CD4-positive, alpha-beta T cell (primary cell): ENCODE measurements around the gene RGS5. TPM values are rescaled to one million over a fixed set of nuclear protein-coding genes. Genes with fewer than 3 reads are reported as not detected.
"Not testable (repeated sequence)": the region's sequence is repeated elsewhere in the genome, so short reads cannot be mapped to it uniquely, and the experiment has no call there.

Experiments
- ATAC-seq: fragments of 200-7000 bp; cut with Tn5 transposase; one replicate; pipeline ENCODE4 v1.10.0; 2022; ENCODE audit warnings: mild to moderate bottlenecking; ENCODE audit not compliant: poor library complexity
- CTCF ChIA-PET: fragments of 350-600 bp; sonication (Branson Sonifier 250); formaldehyde crosslinking; loops from one replicate; lab custom pipeline; 2021; ENCODE audit warnings: antibody characterized with exemption, inconsistent platforms; lab: Charles Lee
- POLR2A ChIA-PET: fragments of 350-600 bp; sonication (Branson Sonifier 250); formaldehyde crosslinking; loops from one replicate; lab custom pipeline; 2021; ENCODE audit warnings: antibody characterized with exemption, inconsistent platforms; lab: Charles Lee
- DNase-seq, 14 experiments: peaks; one replicate each; pipeline ENCODE4 v3.0.0-alpha.2; 2013 to 2020; ENCODE audit warnings: mixed read lengths in 2 of 14
- H3K27ac ChIP-seq, 2 donors: one replicate each; pipeline versions ENCODE4 v1.5.1 to v1.7.0; 2013; ENCODE audit warnings: low read length in 2 of 2, low read depth in 1 of 2, mild to moderate bottlenecking in 1 of 2
- H3K27me3 ChIP-seq, 2 experiments: 1 replicate in 1 of 2; 2 replicates in 1 of 2; pipeline versions ENCODE4 v1.6.1 to v1.7.0; 2013; ENCODE audit warnings: low read length in 2 of 2, control low read depth in 1 of 2, mild to moderate bottlenecking in 1 of 2, moderate library complexity in 1 of 2; ENCODE audit not compliant: insufficient read depth in 2 of 2, control insufficient read depth in 1 of 2
- H3K36me3 ChIP-seq: one replicate; pipeline ENCODE4 v1.6.1; 2013; ENCODE audit warnings: low read length, control low read depth; ENCODE audit not compliant: insufficient read depth
- H3K4me1 ChIP-seq: one replicate; pipeline ENCODE4 v1.6.1; 2013; ENCODE audit warnings: low read length, control low read depth; ENCODE audit not compliant: insufficient read depth
- H3K4me3 ChIP-seq: one replicate; pipeline ENCODE4 v1.5.1; 2013; ENCODE audit warnings: mild to moderate bottlenecking, low read length, moderate library complexity
- H3K9me3 ChIP-seq, 2 experiments: 1 replicate in 1 of 2; 2 replicates in 1 of 2; pipeline versions ENCODE4 v1.6.1 to v1.7.0; 2013; ENCODE audit warnings: low read length in 2 of 2, mild to moderate bottlenecking in 2 of 2, control low read depth in 1 of 2, moderate library complexity in 1 of 2; ENCODE audit not compliant: control insufficient read depth in 1 of 2, insufficient read depth in 1 of 2
- H3K27ac Mint-ChIP-seq: one replicate; pipeline ENCODE4 v1.8.0; 2020; ENCODE audit warnings: mixed read lengths
- H3K27me3 Mint-ChIP-seq: one replicate; pipeline ENCODE4 v1.8.0; 2021; ENCODE audit warnings: mixed read lengths
- H3K36me3 Mint-ChIP-seq: one replicate; pipeline ENCODE4 v1.8.0; 2021; ENCODE audit warnings: low read depth, mixed read lengths
- H3K4me1 Mint-ChIP-seq: one replicate; pipeline ENCODE4 v1.8.0; 2021; ENCODE audit warnings: low read depth, mixed read lengths
- H3K4me3 Mint-ChIP-seq: one replicate; pipeline ENCODE4 v1.8.0; 2020; ENCODE audit warnings: mild to moderate bottlenecking, mixed read lengths
- H3K9me3 Mint-ChIP-seq: one replicate; pipeline ENCODE4 v1.8.0; 2020; ENCODE audit warnings: mixed read lengths
- intact Hi-C, 2 experiments: fragments of 100-400 bp; cut with DNase I in 1 of 2; cut with micrococcal nuclease in 1 of 2; formaldehyde crosslinking; loops; one replicate each; pipeline versions ENCODE4 v1.15.1 to v1.9.0; 2023 to 2025; cut with DNase I, micrococcal nuclease
- polyA plus RNA-seq, 2 donors: library from polyadenylated mRNA; unstranded; fragments of 120-200 nt; gene quantifications; one replicate each; pipeline ENCODE4 v1.2.1, GENCODE V29; 2013
- total RNA-seq, 174 experiments: library from RNA in 2 of 174; stranded (reverse) in 2 of 174; gene quantifications; one replicate each; pipeline ENCODE4 v1.2.3 and lab custom pipeline; 2021 to 2026
- TF ChIP-seq, protein P1 (sequence below): fragments of 200-600 bp; IDR thresholded peaks from one replicate; pipeline ENCODE4 v1.8.0; 2022; ENCODE audit warnings: antibody characterized with exemption, mild to moderate bottlenecking

RGS5 gene, protein sequence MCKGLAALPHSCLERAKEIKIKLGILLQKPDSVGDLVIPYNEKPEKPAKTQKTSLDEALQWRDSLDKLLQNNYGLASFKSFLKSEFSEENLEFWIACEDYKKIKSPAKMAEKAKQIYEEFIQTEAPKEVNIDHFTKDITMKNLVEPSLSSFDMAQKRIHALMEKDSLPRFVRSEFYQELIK
- total RNA-seq, result 1 to 10 TPM; 1.2 to 1.6 TPM
- polyA plus RNA-seq (2013, experiment 1 of 2), result 2.4 TPM
- 2.9 TPM for polyA plus RNA-seq (2013, experiment 2 of 2)
- 0 to 3.2 (median 1.1) reads per million in 172 experiments for total RNA-seq (lab: John Stamatoyannopoulos, UW)

DNA sequence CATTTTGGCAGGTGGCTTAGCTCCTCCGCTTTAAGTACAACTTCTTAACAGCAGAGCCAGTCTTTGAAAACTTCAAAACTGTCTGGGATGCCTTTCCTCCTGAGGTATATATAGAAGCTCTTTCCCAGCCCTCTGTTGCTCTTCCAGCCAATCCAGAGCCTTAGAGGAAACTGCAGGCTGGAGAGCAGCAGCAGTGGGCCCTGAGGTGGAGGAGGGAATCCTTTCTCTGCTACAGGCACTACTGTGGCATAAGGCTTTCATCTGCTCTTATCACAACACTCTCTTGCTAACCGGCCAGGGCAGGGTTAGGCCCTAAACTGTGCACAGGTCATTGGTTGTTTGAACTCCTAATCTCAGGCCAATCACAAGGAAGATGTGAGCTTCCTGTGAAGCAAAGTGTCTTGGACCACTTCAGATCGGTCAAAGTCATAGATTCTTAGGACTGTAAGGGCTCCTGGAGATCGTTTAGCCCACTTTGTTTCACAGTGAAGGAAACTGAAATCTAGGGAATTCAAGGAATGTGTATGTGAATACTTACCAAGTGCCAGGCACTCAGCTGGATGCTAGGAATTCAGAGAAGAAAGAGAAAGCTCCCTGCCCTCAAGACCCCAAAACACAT is at the start of gene RGS5:
Gene RGS5, minus strand, starts transcription at position 84 of the 619 bp plus-strand sequence. Its CDS starts 81 bp downstream, at position 3.
- Histone ChIP-seq H3K36me3 (no peaks in the 10 kb centered on the region), H3K4me1 (no peaks in the 10 kb centered on the region), H3K27ac (no peak within 1 kb of the TSS), H3K4me3 (no peak within 1 kb of the TSS), H3K9me3 (no peaks in the 10 kb centered on the region), H3K27me3 (no peaks in the 10 kb centered on the region)
- Mint-ChIP-seq H3K9me3 (no peaks in the 10 kb centered on the region), H3K4me3 (no peak within 1 kb of the TSS), H3K27ac (no peak within 1 kb of the TSS), H3K27me3 (no peaks in the 10 kb centered on the region), H3K36me3 (no peaks in the 10 kb centered on the region), H3K4me1 (no peaks in the 10 kb centered on the region)
- ATAC-seq (no peak), DNase-seq (no peak)
- TF ChIP-seq, protein P1, sequence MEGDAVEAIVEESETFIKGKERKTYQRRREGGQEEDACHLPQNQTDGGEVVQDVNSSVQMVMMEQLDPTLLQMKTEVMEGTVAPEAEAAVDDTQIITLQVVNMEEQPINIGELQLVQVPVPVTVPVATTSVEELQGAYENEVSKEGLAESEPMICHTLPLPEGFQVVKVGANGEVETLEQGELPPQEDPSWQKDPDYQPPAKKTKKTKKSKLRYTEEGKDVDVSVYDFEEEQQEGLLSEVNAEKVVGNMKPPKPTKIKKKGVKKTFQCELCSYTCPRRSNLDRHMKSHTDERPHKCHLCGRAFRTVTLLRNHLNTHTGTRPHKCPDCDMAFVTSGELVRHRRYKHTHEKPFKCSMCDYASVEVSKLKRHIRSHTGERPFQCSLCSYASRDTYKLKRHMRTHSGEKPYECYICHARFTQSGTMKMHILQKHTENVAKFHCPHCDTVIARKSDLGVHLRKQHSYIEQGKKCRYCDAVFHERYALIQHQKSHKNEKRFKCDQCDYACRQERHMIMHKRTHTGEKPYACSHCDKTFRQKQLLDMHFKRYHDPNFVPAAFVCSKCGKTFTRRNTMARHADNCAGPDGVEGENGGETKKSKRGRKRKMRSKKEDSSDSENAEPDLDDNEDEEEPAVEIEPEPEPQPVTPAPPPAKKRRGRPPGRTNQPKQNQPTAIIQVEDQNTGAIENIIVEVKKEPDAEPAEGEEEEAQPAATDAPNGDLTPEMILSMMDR, result no peak
- ChIA-PET CTCF (no interaction called here), POLR2A (no interaction called here)
- intact Hi-C loops, result no loop called here

DNA sequence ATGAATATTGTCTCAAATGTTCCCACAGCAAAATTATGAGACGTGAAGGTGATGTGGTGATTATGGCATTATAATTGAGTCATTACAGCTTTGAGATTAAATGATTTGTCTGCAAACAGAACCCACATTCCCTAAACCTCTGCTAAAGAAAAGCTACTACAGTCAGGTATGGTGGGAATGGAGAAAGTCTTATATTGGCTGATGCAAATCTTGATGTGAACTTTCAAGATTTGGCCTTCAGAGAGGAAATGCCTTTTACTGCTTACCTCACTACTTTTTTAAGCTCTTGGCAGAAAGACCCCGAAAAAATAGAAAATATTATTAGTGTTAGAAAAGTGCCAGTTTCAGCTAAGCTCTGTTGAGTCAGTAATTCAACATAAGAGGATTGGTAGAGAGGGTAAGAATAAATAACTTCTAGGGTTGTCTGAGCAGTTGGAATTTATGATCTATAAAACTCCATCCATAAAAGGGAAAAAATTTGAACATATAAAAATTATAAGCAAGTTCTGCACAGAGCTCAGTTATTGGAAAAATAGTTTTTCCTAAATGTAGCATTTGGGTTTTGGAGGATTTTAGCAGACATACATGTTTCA is 47.8 kb upstream of the RGS5 start:
- no peak overlapping the region for H3K4me3 ChIP-seq
- intact Hi-C loops, result no loop called here
- no peaks in the 10 kb centered on the region for H3K27me3 Mint-ChIP-seq
- no peaks in the 10 kb centered on the region for H3K9me3 Mint-ChIP-seq
- H3K27ac ChIP-seq, result no peak overlapping the region
- H3K4me1 ChIP-seq, result no peaks in the 10 kb centered on the region
- H3K4me3 Mint-ChIP-seq, result no peak overlapping the region
- H3K36me3 ChIP-seq, result no peaks in the 10 kb centered on the region
- POLR2A ChIA-PET, result no interaction called here
- no peak for ATAC-seq
- DNase-seq, result no peak
- H3K27ac Mint-ChIP-seq, result no peak overlapping the region
- TF ChIP-seq, protein P1, result no peak
- no peaks in the 10 kb centered on the region for H3K9me3 ChIP-seq
- no peaks in the 10 kb centered on the region for H3K27me3 ChIP-seq
- H3K4me1 Mint-ChIP-seq, result no peaks in the 10 kb centered on the region
- peaks cover 15% of the 10 kb centered on the region for H3K36me3 Mint-ChIP-seq
- CTCF ChIA-PET, result no interaction called here

DNA sequence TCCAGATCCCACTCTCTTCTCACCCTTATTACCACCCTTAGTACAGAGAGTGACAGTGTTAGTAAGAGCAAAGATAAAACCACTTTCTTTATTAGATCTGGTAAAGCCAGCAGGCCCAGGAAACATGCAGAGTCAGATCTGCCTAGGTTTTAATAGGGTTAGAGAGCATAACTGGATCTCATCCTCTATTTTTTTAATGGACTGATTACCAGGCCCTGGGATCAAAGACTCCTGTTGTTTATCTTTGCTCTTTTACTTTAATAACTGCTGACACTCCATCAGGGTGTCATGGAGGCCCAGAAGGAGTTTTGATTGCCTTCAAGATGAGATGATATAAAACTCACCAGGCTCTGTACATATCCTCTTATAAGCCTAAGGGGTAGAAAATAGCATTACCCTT is 45.3 kb upstream of the RGS5 start:
- H3K4me1 ChIP-seq, result no peaks in the 10 kb centered on the region
- no peaks in the 10 kb centered on the region for H3K27me3 ChIP-seq
- Mint-ChIP-seq H3K4me3 (no peak overlapping the region), H3K9me3 (peaks cover under 1% of the 10 kb centered on the region), H3K27me3 (no peaks in the 10 kb centered on the region), H3K36me3 (peaks cover 20% of the 10 kb centered on the region), H3K27ac (no peak overlapping the region), H3K4me1 (no peaks in the 10 kb centered on the region)
- TF ChIP-seq, protein P1, result no peak
- intact Hi-C loops, result no loop called here
- ATAC-seq, result no peak
- H3K27ac ChIP-seq, result no peak overlapping the region
- no peak for DNase-seq
- POLR2A ChIA-PET, result no interaction called here
- H3K9me3 ChIP-seq, result no peaks in the 10 kb centered on the region
- H3K4me3 ChIP-seq, result no peak overlapping the region
- no peaks in the 10 kb centered on the region for H3K36me3 ChIP-seq
- CTCF ChIA-PET, result no interaction called here

DNA sequence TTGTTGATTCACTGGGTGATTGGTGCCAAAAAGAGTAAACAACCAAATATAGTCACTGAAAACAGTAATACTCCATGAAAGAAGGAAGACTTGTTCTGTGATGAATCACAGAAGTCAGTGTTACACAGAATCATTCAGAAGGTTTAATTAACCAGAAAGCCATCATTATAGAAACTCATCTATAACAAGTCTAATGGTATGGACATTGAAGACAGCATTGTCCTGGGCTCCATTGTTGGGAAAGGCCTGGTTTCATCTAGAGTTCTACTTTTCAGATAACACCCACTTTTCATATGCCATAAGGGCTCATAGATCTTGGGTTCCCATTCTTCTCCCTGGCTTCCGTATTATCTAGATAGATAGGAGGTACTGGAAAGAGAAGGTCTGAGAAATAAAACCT is 41.9 kb upstream of the RGS5 start:
- ATAC-seq, POLR2A ChIA-PET, H3K36me3 ChIP-seq: not testable (repeated sequence)

More for the DNA sequence above, 41.9 kb upstream of the RGS5 start:
- H3K4me3 ChIP-seq, H3K4me1 Mint-ChIP-seq, H3K9me3 ChIP-seq, H3K27ac Mint-ChIP-seq, intact Hi-C loops, H3K9me3 Mint-ChIP-seq, H3K27ac ChIP-seq, H3K27me3 ChIP-seq, DNase-seq, H3K4me3 Mint-ChIP-seq, CTCF ChIA-PET, H3K4me1 ChIP-seq, H3K27me3 Mint-ChIP-seq: not testable (repeated sequence)
- H3K36me3 Mint-ChIP-seq, result peaks cover 20% of the 10 kb centered on the region
